HCT116 (cell line): Measurements from ENCODE around the gene ELOVL3. TPM values are rescaled to one million over a fixed set of nuclear protein-coding genes. Genes with fewer than 3 reads are reported as not detected.
A peak's percentile ranks its signal among the peaks of the same experiment; 100 is the strongest.

Experiments used
- ATAC-seq: fragments of 200-7000 bp; cut with Tn5 transposase; 2 replicates; pipeline ENCODE4 v1.9.1; 2020; ENCODE audit warnings: mild to moderate bottlenecking, moderate library complexity
- BruUV-seq: library from RNA; stranded (reverse); fragments of 400-500 nt; replicated peaks from 2 replicates; lab custom pipeline; 2021; lab: Mats Ljungman, UMichigan
- CTCF ChIA-PET: fragments of 300-600 bp; sonication (Branson Sonifier 250); formaldehyde crosslinking; loops from one replicate; lab custom pipeline; 2021; ENCODE audit warnings: antibody characterized with exemption; lab: Charles Lee
- POLR2A ChIA-PET: fragments of 300-600, 350-600 bp; sonication (Branson Sonifier 250); formaldehyde crosslinking; loops from one replicate; lab custom pipeline; 2021; ENCODE audit warnings: antibody characterized with exemption; lab: Charles Lee
- RAD21 ChIA-PET, 2 experiments: fragments of 300-600 bp; sonication (Branson Sonifier 250); formaldehyde crosslinking; loops; one replicate each; lab custom pipeline; 2023; ENCODE audit warnings: low total read pairs in 2 of 2; ENCODE audit not compliant: uncharacterized antibody in 2 of 2, unreplicated experiment in 2 of 2, low non-redundant PET in 1 of 2; lab: Charles Lee
- DNase-seq: peaks from one replicate; pipeline ENCODE4 v3.0.0-alpha.2; 2010; ENCODE audit warnings: low read depth, low spot score
- H2AFZ ChIP-seq: fragments of 200-600 bp; shearing (Covaris generic), sonication (generic); 2 replicates; pipeline ENCODE4 v1.6.1; 2017; ENCODE audit warnings: low read depth, mixed run types, mixed read lengths, antibody characterized with exemption, low read length; ENCODE audit not compliant: poor library complexity, severe bottlenecking
- H3K27ac ChIP-seq: 2 replicates; pipeline ENCODE4 v1.5.1; 2012; ENCODE audit warnings: low read depth, low read length
- H3K27me3 ChIP-seq: fragments of 200-600 bp; sonication (generic); 2 replicates; pipeline ENCODE4 v1.6.1; 2016; ENCODE audit warnings: mixed run types, low read length, mixed read lengths; ENCODE audit not compliant: insufficient read depth
- H3K36me3 ChIP-seq, 2 experiments: fragments of 200-500 bp in 1 of 2; fragments of 200-600 bp in 1 of 2; sonication (Bioruptor generic) in 1 of 2; sonication (generic) in 1 of 2; 2 replicates each; pipeline versions ENCODE4 v1.5.1 to v1.6.1; 2014 to 2016; ENCODE audit warnings: low read length in 2 of 2, inconsistent platforms in 1 of 2, mixed read lengths in 1 of 2, mixed run types in 1 of 2; ENCODE audit not compliant: insufficient read depth in 2 of 2, control insufficient read depth in 1 of 2
- H3K4me1 ChIP-seq, 2 experiments: fragments of 200-600 bp in 1 of 2; sonication (generic) in 1 of 2; 2 replicates each; pipeline versions ENCODE4 v1.5.1 to v1.6.1; 2012 to 2017; ENCODE audit warnings: low read length in 2 of 2, inconsistent platforms in 1 of 2, mild to moderate bottlenecking in 1 of 2, mixed read lengths in 1 of 2, mixed run types in 1 of 2, moderate library complexity in 1 of 2; ENCODE audit not compliant: insufficient read depth in 2 of 2, control insufficient read depth in 1 of 2
- H3K4me2 ChIP-seq: fragments of 200-600 bp; sonication (generic); 2 replicates; pipeline ENCODE4 v1.6.1; 2017; ENCODE audit warnings: mixed run types, low read length, mixed read lengths
- H3K4me3 ChIP-seq, 2 experiments: fragments of 200-600 bp in 1 of 2; sonication (generic) in 1 of 2; replicated peaks in 1 of 2; 2 replicates each; pipeline ENCODE4 v1.5.1; 2011 to 2016; ENCODE audit warnings: low read length in 2 of 2, control low read depth in 1 of 2, low read depth in 1 of 2, mild to moderate bottlenecking in 1 of 2, mixed read lengths in 1 of 2, mixed run types in 1 of 2
- H3K79me2 ChIP-seq: fragments of 200-600 bp; sonication (generic); 2 replicates; pipeline ENCODE4 v1.6.1; 2017; ENCODE audit warnings: mild to moderate bottlenecking, mixed run types, low read length, moderate library complexity, mixed read lengths; ENCODE audit not compliant: insufficient read depth
- H3K9ac ChIP-seq: fragments of 200-600 bp; sonication (generic); 2 replicates; pipeline ENCODE4 v1.6.1; 2016; ENCODE audit warnings: low read length, mixed read lengths
- H3K9me2 ChIP-seq: fragments of 200-600 bp; sonication (generic), shearing (Covaris generic); 2 replicates; pipeline ENCODE4 v1.6.1; 2017; ENCODE audit warnings: mixed run types, mild to moderate bottlenecking, moderate library complexity; ENCODE audit not compliant: insufficient read depth
- H3K9me3 ChIP-seq, 2 experiments: fragments of 200-500 bp in 1 of 2; fragments of 200-600 bp in 1 of 2; sonication (Bioruptor generic) in 1 of 2; sonication (generic) in 1 of 2; 2 replicates each; pipeline ENCODE4 v1.6.1; 2014 to 2017; ENCODE audit warnings: low read length in 2 of 2, mixed read lengths in 2 of 2, inconsistent platforms in 1 of 2, low read depth in 1 of 2, mild to moderate bottlenecking in 1 of 2, mixed run types in 1 of 2, moderate library complexity in 1 of 2; ENCODE audit not compliant: control insufficient read depth in 1 of 2, insufficient read depth in 1 of 2
- H4K20me1 ChIP-seq: fragments of 200-600 bp; sonication (generic), shearing (Covaris generic); 2 replicates; pipeline ENCODE4 v1.6.1; 2017; ENCODE audit warnings: mixed run types, mild to moderate bottlenecking, moderate library complexity; ENCODE audit not compliant: insufficient read depth
- CBX3 ChIP-seq: IDR thresholded peaks from 2 replicates; pipeline ENCODE4 v1.6.1; 2012; ENCODE audit warnings: low read depth
- CEBPB ChIP-seq: IDR thresholded peaks from 2 replicates; pipeline ENCODE4 v1.6.1; 2012; ENCODE audit warnings: low read depth
- EGR1 ChIP-seq: IDR thresholded peaks from 2 replicates; pipeline ENCODE4 v1.6.1; 2012; ENCODE audit warnings: low read depth
- ELF1 ChIP-seq: IDR thresholded peaks from 2 replicates; pipeline ENCODE4 v1.6.1; 2012; ENCODE audit warnings: low read depth, borderline replicate concordance
- EZH2 ChIP-seq: fragments of 200-600 bp; sonication (generic); IDR thresholded peaks from 2 replicates; pipeline ENCODE4 v1.6.1; 2017; ENCODE audit warnings: antibody characterized with exemption, mixed run types
- EZH2phosphoT487 ChIP-seq: fragments of 200-600 bp; IDR thresholded peaks from 2 replicates; pipeline ENCODE4 v1.6.1; 2018; ENCODE audit warnings: antibody characterized with exemption, borderline replicate concordance
- FOSL1 ChIP-seq: IDR thresholded peaks from 2 replicates; pipeline ENCODE4 v1.6.1; 2012; ENCODE audit warnings: low read depth
- JUND ChIP-seq: IDR thresholded peaks from 2 replicates; pipeline ENCODE4 v1.6.1; 2012
- POLR2A ChIP-seq: IDR thresholded peaks from 2 replicates; pipeline ENCODE4 v1.7.0; 2011; ENCODE audit warnings: borderline replicate concordance; ENCODE audit not compliant: insufficient read depth, insufficient read length; ENCODE audit errors: extremely low read depth
- POLR2AphosphoS5 ChIP-seq: IDR thresholded peaks from 2 replicates; pipeline ENCODE4 v1.6.1; 2011; ENCODE audit warnings: mild to moderate bottlenecking, low read depth, low read length, moderate library complexity
- SIN3A ChIP-seq: IDR thresholded peaks from 2 replicates; pipeline ENCODE4 v1.6.1; 2012; ENCODE audit warnings: low read depth
- SRF ChIP-seq: IDR thresholded peaks from 2 replicates; pipeline ENCODE4 v1.6.1; 2012; ENCODE audit warnings: low read depth
- TCF7L2 ChIP-seq: IDR thresholded peaks from 2 replicates; pipeline ENCODE4 v1.7.0; 2011; ENCODE audit warnings: borderline replicate concordance, inconsistent platforms; ENCODE audit not compliant: insufficient read depth, insufficient read length; ENCODE audit errors: extremely low read depth
- YY1 ChIP-seq: IDR thresholded peaks from 2 replicates; pipeline ENCODE4 v1.6.1; 2011; ENCODE audit warnings: low read length, low read depth, moderate library complexity, mild to moderate bottlenecking; ENCODE audit not compliant: insufficient replicate concordance; ENCODE audit errors: extremely low read depth
- ZFX ChIP-seq: fragments of 450-650 bp; IDR thresholded peaks from 2 replicates; pipeline ENCODE4 v1.6.1; 2017
- ZNF274 ChIP-seq: fragments of 200-500 bp; sonication (Bioruptor generic); IDR thresholded peaks from 2 replicates; pipeline ENCODE4 v1.6.1; 2014; ENCODE audit warnings: mild to moderate bottlenecking, low read depth, low read length, inconsistent platforms
- intact Hi-C: fragments of 100-400 bp; cut with micrococcal nuclease; formaldehyde crosslinking; loops from 2 replicates; pipeline ENCODE4 v1.10.0; 2022
- total RNA-seq: library from RNA; stranded (reverse); gene quantifications from one replicate; pipeline ENCODE4 v1.2.1, GENCODE V29; 2021; ENCODE audit not compliant: unreplicated experiment
- TF ChIP-seq, protein P1 (sequence below): IDR thresholded peaks from 2 replicates; pipeline ENCODE4 v1.6.1; 2011; ENCODE audit warnings: mild to moderate bottlenecking, low read length, moderate library complexity; ENCODE audit not compliant: insufficient replicate concordance; ENCODE audit errors: extremely low read depth
- TF ChIP-seq, protein P2 (sequence below): IDR thresholded peaks from 2 replicates; pipeline ENCODE4 v1.6.1; 2012; ENCODE audit warnings: low read depth
- TF ChIP-seq, protein P3 (sequence below): IDR thresholded peaks from 2 replicates; pipeline ENCODE4 v1.6.1; 2012
- TF ChIP-seq, protein P4 (sequence below), 3 experiments: fragments of 200-600 bp in 1 of 3; sonication (generic) in 1 of 3; IDR thresholded peaks in 2 of 3; conservative IDR thresholded peaks in 1 of 3; 2 replicates each; pipeline ENCODE4 v1.5.1; 2012 to 2017; ENCODE audit warnings: low read depth in 2 of 3, low read length in 2 of 3, antibody characterized with exemption in 1 of 3, borderline replicate concordance in 1 of 3, control low read depth in 1 of 3, mild to moderate bottlenecking in 1 of 3, mixed read lengths in 1 of 3, mixed run types in 1 of 3, moderate library complexity in 1 of 3; ENCODE audit not compliant: insufficient read depth in 1 of 3

ELOVL3 gene
- total RNA-seq, 1 experiment from 2014 or later, result 5.5 TPM

DNA sequence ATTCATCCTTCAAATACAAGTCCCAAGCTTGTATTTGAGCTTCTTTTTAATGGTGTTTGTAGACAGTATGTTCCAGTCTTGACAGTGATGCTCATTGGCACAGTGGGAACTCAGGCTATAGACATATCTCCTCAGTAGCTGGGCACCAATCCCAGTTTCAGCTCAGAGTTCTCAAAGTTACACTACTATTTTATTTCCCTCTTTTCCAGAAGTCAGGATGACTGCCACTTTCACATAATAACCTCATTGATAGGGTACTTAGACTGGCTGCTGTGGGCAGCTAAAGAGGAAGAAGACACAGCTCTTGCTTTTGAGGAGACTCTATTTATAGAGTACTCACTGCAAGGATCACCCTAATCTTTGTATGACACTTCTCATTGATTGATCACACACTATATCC is 21.6 kb downstream of the ELOVL3 start:
- DNase-seq (no peak), ATAC-seq (no peak)
- 0 out of 2 replicates have a peak overlapping the region, but pooled peaks have one; percentile 91 for H3K4me2 ChIP-seq
- H3K27ac ChIP-seq, result no peak overlapping the region
- ChIA-PET CTCF (interaction anchor here (0.9 to 6.6 kb wide), 3 partner anchors 16 to 78 kb away, joined by 3 to 34 read pairs (median 3); no protein-coding TSS in a partner anchor), RAD21 (no interaction called here), POLR2A (interaction anchor here (0.7 kb wide), 1 partner anchor 10 kb away, joined by 3 read pairs; no protein-coding TSS in a partner anchor)
- no peak overlapping the region for H3K4me3 ChIP-seq
- H4K20me1 ChIP-seq, result peaks cover 11% of the 10 kb centered on the region; the same call in 1 of the 2 replicates
- BruUV-seq, result no TSS peak
- no peaks in the 10 kb centered on the region for H3K27me3 ChIP-seq
- H3K36me3 ChIP-seq, result 0 out of 4 replicates have a peak, but pooled peaks cover 0 to 2% of the 10 kb centered on the region in 2 experiments
- H3K4me1 ChIP-seq, result peaks cover 20 to 41% of the 10 kb centered on the region in 2 experiments
- H3K79me2 ChIP-seq, result peaks cover 70% of the 10 kb centered on the region
- no peak overlapping the region for H2AFZ ChIP-seq
- no peaks in the 10 kb centered on the region for H3K9me2 ChIP-seq
- no peak overlapping the region for H3K9ac ChIP-seq
- no peaks in the 10 kb centered on the region for H3K9me3 ChIP-seq
- no peak for TF ChIP-seq TCF7L2
- TF ChIP-seq YY1, result no peak
- no peak for TF ChIP-seq ZNF274
- no peak for TF ChIP-seq FOSL1
- TF ChIP-seq ELF1, result no peak
- TF ChIP-seq SIN3A, result no peak
- no peak for TF ChIP-seq ZFX
- no peak for TF ChIP-seq EGR1
- TF ChIP-seq JUND, result no peak
- no peak for TF ChIP-seq CBX3
- TF ChIP-seq, protein P1, sequence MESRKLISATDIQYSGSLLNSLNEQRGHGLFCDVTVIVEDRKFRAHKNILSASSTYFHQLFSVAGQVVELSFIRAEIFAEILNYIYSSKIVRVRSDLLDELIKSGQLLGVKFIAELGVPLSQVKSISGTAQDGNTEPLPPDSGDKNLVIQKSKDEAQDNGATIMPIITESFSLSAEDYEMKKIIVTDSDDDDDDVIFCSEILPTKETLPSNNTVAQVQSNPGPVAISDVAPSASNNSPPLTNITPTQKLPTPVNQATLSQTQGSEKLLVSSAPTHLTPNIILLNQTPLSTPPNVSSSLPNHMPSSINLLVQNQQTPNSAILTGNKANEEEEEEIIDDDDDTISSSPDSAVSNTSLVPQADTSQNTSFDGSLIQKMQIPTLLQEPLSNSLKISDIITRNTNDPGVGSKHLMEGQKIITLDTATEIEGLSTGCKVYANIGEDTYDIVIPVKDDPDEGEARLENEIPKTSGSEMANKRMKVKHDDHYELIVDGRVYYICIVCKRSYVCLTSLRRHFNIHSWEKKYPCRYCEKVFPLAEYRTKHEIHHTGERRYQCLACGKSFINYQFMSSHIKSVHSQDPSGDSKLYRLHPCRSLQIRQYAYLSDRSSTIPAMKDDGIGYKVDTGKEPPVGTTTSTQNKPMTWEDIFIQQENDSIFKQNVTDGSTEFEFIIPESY, result no peak
- no peak for TF ChIP-seq POLR2A
- TF ChIP-seq EZH2, result no peak
- TF ChIP-seq POLR2AphosphoS5, result no peak
- TF ChIP-seq, protein P2, sequence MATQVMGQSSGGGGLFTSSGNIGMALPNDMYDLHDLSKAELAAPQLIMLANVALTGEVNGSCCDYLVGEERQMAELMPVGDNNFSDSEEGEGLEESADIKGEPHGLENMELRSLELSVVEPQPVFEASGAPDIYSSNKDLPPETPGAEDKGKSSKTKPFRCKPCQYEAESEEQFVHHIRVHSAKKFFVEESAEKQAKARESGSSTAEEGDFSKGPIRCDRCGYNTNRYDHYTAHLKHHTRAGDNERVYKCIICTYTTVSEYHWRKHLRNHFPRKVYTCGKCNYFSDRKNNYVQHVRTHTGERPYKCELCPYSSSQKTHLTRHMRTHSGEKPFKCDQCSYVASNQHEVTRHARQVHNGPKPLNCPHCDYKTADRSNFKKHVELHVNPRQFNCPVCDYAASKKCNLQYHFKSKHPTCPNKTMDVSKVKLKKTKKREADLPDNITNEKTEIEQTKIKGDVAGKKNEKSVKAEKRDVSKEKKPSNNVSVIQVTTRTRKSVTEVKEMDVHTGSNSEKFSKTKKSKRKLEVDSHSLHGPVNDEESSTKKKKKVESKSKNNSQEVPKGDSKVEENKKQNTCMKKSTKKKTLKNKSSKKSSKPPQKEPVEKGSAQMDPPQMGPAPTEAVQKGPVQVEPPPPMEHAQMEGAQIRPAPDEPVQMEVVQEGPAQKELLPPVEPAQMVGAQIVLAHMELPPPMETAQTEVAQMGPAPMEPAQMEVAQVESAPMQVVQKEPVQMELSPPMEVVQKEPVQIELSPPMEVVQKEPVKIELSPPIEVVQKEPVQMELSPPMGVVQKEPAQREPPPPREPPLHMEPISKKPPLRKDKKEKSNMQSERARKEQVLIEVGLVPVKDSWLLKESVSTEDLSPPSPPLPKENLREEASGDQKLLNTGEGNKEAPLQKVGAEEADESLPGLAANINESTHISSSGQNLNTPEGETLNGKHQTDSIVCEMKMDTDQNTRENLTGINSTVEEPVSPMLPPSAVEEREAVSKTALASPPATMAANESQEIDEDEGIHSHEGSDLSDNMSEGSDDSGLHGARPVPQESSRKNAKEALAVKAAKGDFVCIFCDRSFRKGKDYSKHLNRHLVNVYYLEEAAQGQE, result no peak
- TF ChIP-seq CEBPB, result no peak
- TF ChIP-seq, protein P3, sequence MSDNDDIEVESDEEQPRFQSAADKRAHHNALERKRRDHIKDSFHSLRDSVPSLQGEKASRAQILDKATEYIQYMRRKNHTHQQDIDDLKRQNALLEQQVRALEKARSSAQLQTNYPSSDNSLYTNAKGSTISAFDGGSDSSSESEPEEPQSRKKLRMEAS, result no peak
- TF ChIP-seq EZH2phosphoT487, result no peak
- TF ChIP-seq SRF, result no peak
- TF ChIP-seq, protein P4, sequence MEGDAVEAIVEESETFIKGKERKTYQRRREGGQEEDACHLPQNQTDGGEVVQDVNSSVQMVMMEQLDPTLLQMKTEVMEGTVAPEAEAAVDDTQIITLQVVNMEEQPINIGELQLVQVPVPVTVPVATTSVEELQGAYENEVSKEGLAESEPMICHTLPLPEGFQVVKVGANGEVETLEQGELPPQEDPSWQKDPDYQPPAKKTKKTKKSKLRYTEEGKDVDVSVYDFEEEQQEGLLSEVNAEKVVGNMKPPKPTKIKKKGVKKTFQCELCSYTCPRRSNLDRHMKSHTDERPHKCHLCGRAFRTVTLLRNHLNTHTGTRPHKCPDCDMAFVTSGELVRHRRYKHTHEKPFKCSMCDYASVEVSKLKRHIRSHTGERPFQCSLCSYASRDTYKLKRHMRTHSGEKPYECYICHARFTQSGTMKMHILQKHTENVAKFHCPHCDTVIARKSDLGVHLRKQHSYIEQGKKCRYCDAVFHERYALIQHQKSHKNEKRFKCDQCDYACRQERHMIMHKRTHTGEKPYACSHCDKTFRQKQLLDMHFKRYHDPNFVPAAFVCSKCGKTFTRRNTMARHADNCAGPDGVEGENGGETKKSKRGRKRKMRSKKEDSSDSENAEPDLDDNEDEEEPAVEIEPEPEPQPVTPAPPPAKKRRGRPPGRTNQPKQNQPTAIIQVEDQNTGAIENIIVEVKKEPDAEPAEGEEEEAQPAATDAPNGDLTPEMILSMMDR (IDR thresholded peaks at IDR 0.05 in 2 of 3, conservative IDR thresholded peaks at IDR 0.05 in 1 of 3; ENCODE audit: borderline replicate concordance in 1 of 3, insufficient read depth in 1 of 3, low read depth in 2 of 3, low read length in 2 of 3), result no peak
- intact Hi-C loops, result no loop called here
